GM19438 (cell line): ENCODE measurements around the gene RAB36.
"Not testable (repeated sequence)": the region's sequence is repeated elsewhere in the genome, so short reads cannot be mapped to it uniquely, and the experiment has no call there.

ENCODE experiments used
- ATAC-seq: cut with Tn5 transposase; IDR thresholded peaks from one replicate; pipeline ENCODE4 v1.9.1; 2021; ENCODE audit warnings: low read depth; ENCODE audit not compliant: unreplicated experiment

RAB36 gene

GRCh38 chr22:23136991-23137390, 8.3 kb upstream of the RAB36 start:
- ATAC-seq = not testable (repeated sequence)

DNA sequence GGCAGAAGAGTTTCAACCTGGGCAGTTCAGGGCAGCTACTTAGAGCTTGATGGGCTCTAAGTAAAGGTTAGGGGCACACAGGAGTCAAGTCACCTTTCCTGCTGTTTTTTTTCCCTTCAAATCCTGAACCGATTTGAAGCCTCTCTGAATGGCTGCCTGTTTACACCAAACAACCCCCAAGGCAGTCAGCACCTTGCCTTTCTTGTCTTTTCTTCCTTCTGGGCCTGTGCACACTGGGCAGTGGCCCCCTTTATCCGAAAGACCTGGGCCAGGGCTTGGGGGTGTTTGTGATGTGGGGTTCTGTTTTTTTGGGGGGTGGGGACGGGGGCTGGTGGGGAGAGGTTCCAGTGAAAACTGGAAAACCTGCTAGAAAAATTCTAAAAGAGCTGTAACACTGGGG, 7.8 kb upstream of the RAB36 start:
- no peak for ATAC-seq

GRCh38 chr22:23137905-23138561, 7.2 kb upstream of the RAB36 start:
- no peak for ATAC-seq

- ATAC-seq = no peak
Measured at GRCh38 chr22:23138584-23139435, 6.5 kb upstream of the RAB36 start.

- ATAC-seq = no peak
Measured at GRCh38 chr22:23140385-23140784, 4.9 kb upstream of the RAB36 start.

GRCh38 chr22:23142546-23143105, 2.7 kb upstream of the RAB36 start:
- no peak for ATAC-seq

DNA sequence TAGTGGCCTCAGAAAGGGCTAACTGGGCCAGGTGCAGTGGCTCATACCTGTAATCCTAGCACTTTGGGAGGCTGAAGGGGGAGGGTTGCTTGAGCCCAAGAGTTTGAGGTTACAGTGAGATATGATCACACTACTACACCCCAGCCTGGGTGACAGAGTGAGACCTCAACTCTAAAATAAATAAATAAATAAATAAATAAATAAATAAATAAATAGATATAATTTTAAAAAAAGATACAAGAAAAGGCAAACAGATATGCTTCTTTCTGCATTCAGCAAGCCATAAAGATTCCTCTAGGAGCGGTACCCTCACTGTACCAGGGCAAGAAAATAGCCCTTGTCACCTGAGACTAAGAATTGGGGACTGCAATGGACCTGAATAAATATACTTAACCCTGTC, 2.2 kb upstream of the RAB36 start:
- ATAC-seq = no peak

- ATAC-seq = no peak
Measured at GRCh38 chr22:23144432-23144831, 845 bp upstream of the RAB36 start.

DNA sequence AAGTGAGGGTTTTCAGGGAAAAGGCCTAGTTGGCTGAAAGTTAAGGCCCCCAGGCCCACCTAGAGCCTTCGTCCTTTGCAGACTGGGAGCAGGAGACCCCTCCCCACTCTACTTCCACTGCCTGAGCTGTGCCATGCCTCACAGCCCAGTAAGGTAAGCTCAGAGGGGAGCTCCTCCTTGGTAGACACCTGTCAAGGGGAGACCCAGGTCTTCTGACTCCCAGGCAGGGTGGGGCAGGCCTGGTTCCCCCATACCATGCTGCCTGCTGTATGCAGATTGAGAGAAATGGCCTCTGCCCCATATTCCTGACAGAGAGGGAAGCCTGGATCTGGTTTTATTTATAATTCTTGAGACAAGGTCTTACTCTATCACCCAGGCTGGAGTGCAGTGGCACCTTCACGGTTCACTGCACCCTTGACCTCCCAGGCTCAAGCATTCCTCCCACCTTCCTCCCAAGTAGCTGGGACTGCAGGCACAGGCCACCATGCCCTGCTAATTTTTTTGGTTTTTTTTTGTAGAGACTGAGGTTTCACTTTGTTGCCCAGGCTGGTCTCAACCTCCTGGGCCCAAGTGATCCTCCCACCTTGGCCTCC, 697 bp downstream of the RAB36 start:
- no peak for ATAC-seq

DNA sequence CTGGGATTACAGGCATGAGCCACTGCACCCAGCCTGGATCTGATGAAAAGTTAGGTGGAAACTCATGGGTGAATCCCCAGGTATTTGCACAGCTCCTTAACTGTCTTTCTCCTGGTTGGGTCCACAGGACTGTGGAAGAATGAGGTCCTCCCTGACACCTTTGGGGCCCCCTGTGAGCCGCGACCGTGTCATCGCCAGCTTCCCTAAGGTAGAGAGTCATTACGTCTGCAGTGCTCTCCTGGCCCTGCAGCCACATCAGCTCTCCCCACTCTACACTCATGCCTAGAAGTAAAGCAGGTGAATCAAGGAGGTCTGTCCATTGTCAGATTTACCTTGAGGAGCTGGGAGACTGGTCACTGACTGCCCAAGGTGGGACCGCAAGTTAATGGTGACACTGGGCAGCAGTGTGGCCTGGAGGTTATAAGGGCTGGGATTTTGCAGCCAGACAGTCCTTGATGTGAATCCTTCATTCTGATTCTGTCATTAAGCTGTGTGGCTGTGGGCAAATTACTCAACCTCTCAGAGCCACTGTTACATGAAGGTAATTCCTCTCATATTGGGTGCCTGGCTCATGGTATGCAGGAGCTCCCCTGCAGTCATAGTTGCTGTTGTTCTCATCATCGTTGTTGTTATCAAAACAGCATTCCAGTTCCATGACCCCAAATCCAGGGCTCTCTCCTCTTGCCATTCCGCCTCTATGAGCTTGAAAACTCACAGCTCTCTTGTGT, 1.4 kb downstream of the RAB36 start:
- ATAC-seq = no peak

- ATAC-seq = no peak
Measured at GRCh38 chr22:23147617-23148387, 2.5 kb downstream of the RAB36 start.

- no peak for ATAC-seq
Measured at GRCh38 chr22:23149743-23150238, 4.5 kb downstream of the RAB36 start.

- ATAC-seq = no peak
Measured at GRCh38 chr22:23150762-23151161, 5.5 kb downstream of the RAB36 start.

DNA sequence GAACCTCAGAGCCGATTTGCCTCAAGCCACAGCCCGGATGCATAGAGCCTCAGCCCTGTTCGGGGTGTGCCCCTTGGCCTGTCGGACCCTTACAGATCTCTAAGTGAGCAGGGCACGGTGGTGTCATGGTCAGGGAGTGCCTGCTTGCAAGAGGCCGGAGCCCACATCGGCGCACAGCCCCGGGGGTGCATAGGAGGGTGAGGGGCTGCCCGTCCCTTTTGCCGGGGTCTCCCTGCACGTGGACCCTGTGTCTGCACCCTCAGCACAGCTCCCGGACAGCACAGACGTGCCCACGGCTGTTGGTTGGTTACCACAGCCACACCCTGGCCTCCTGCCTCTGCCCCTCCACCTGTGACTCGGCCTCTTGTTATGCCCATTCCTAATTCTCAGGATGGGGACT, 6.5 kb downstream of the RAB36 start:
- no peak for ATAC-seq

DNA sequence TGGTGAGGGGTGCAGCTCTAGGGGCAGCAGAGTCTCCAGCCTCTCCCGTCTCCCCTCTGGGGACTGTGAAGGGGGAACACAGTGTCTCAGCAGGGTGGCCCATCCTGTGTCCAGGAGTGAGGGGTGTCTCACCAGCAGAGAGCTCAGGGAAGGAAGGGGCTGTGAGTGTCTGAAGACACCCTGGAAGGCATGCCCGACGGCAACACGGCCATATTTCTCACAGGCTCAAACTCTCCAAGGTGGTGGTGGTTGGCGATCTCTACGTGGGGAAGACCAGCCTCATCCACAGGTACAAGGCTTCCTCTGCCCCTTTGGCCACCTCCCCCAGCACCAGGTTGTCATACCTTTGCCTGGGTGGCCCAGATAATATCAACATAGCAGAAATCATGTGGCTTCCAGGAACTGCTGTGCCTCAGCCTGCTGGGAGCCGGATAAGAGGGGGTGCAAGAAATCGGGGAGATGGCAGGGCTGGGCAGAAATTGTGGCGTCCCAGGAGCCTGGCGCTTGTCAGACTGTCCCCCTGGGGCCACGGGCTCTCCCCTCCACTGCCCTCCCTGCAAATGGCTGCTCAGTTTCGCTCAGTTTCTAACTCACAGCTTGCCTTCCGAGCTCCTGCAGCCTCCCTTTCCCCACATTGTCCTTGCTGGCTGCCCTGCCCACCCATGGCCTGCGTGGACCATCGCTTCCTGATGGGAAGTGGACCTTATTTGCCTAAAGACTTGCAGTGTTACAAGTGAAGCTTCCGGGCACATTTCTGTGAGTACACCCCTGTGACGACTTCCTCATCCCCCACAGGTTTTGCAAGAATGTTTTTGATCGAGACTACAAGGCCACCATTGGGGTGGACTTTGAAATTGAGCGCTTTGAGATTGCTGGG, 7.2 kb downstream of the RAB36 start:
- ATAC-seq = no peak

DNA sequence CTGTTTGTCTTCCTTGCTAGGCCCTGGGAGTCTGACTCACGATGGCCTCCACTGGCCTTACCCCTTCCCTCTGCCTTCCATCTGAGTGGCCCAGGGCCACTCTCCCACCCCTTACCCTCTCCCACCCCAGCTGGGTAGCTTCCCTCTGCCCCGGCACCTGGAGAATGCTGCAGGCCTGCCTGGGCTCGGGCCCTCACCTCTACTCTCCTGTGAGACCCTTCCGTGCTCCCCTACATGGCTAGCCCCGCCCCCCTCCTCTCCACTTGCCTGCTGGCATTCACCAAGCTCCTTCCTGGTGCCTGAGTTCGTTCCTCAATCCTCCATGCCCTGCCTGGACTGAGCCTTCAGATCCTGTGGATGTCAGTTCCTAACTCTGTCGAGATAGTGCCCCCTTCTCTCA, 8.7 kb downstream of the RAB36 start:
- no peak for ATAC-seq

DNA sequence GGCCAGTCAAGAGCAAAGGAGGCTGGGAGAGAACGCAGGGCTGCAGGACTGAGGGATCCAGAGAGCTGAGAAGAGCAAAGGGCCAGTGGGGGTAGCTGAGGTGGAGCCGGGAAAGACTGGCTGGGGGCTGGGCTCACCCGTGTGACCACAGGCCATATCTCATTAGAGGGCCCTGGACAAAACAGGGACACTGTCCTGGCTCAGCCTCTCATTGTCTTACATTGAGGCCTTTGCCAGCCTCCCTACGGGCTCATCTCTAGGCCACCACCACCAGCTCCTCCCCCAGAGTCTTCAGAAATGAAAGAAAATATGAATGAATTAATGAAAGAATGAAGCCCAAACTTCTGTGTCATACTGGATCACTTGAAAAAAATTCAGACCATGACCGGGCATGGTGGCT, 9.2 kb downstream of the RAB36 start:
- ATAC-seq = no peak

GRCh38 chr22:23155143-23155542, 9.9 kb downstream of the RAB36 start:
- no peak for ATAC-seq

- no peak for ATAC-seq
Measured at GRCh38 chr22:23155831-23156230, 10.6 kb downstream of the RAB36 start.
